HEK293 (cell line): Measurements from ENCODE around the gene TMEM255B.

Experiments used
- RBAK ChIP-seq: fragments of 450-650 bp; formaldehyde crosslinking; IDR thresholded peaks from 2 replicates; pipeline ENCODE4 v1.5.1; 2016; ENCODE audit warnings: missing biosample characterization, missing genetic modification characterization
- SALL2 ChIP-seq: fragments of 450-650 bp; formaldehyde crosslinking; IDR thresholded peaks from 2 replicates; pipeline ENCODE4 v1.5.0; 2017; ENCODE audit warnings: missing biosample characterization, mild to moderate bottlenecking, missing genetic modification characterization, borderline replicate concordance
- ZNF426 ChIP-seq: fragments of 450-650 bp; formaldehyde crosslinking; IDR thresholded peaks from 2 replicates; pipeline ENCODE4 v1.5.1; 2017; ENCODE audit warnings: missing biosample characterization, missing genetic modification characterization, mild to moderate bottlenecking, inconsistent platforms, moderate library complexity
- ZNF529 ChIP-seq: fragments of 450-650 bp; formaldehyde crosslinking; IDR thresholded peaks from 2 replicates; pipeline ENCODE4 v1.5.1; 2017; ENCODE audit warnings: missing genetic modification characterization, missing biosample characterization; ENCODE audit not compliant: insufficient replicate concordance
- ZNF677 ChIP-seq: fragments of 450-650 bp; IDR thresholded peaks from 2 replicates; pipeline ENCODE4 v1.5.0; 2018; ENCODE audit warnings: missing biosample characterization, mild to moderate bottlenecking, missing genetic modification characterization, moderate library complexity
- ZNF768 ChIP-seq: fragments of 450-650 bp; formaldehyde crosslinking; IDR thresholded peaks from 2 replicates; pipeline ENCODE4 v1.5.1; 2018; ENCODE audit warnings: missing biosample characterization, mild to moderate bottlenecking, missing genetic modification characterization
- ZNF843 ChIP-seq: fragments of 450-650 bp; formaldehyde crosslinking; IDR thresholded peaks from 2 replicates; pipeline ENCODE4 v1.5.1; 2016; ENCODE audit warnings: missing biosample characterization, missing genetic modification characterization
- TF ChIP-seq, protein P1 (sequence below): IDR thresholded peaks from 2 replicates; pipeline ENCODE4 v1.6.1; 2011; ENCODE audit warnings: mild to moderate bottlenecking, low read depth, low read length, borderline replicate concordance
- TF ChIP-seq, protein P2 (sequence below): fragments of 450-650 bp; formaldehyde crosslinking; IDR thresholded peaks from 2 replicates; pipeline ENCODE4 v1.5.1; 2016; ENCODE audit warnings: missing biosample characterization, missing genetic modification characterization

DNA sequence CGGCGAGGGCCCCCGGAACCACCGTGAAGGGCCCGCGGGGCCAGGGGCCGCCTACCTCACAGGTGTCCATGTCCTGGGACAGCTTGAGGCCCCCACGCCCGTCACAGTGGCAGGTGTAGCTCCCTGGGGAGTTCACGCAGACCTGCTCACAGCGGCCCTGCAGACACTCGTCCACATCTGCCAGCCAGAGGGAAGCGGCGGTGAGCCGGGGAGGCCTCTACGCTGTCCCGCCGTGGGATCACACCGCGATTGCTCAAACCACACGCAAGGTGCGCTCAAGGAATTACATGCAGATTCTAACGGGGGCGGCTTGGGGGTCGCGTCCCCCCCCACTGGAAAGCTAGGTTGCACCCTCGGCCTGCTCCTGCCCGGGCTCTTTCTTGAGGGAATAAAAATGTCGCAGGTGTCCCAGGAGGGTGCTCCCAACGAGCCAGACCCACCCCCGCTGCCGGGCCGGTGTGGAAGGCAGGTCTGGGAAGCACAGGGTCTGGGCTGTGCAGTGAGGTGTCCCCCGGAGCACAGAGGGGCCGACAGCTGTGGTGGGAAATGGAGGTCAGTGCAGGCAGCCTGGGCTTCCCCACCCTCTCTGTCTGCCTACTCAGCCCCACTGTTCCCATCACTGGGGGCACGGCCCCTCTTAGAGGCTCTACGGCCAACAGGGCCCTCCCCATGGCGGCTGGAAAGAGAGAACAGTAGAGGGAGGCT, 75.6 kb downstream of the TMEM255B start:
- TF ChIP-seq ZNF768 (tag by site-specific recombination) (no peak), ZNF843 (no peak), ZNF677 (tag by site-specific recombination) (no peak), SALL2 (tag by site-specific recombination) (no peak), RBAK (tag by site-specific recombination) (no peak), ZNF529 (tag by site-specific recombination) (no peak), ZNF426 (no peak)
- TF ChIP-seq, protein P1, sequence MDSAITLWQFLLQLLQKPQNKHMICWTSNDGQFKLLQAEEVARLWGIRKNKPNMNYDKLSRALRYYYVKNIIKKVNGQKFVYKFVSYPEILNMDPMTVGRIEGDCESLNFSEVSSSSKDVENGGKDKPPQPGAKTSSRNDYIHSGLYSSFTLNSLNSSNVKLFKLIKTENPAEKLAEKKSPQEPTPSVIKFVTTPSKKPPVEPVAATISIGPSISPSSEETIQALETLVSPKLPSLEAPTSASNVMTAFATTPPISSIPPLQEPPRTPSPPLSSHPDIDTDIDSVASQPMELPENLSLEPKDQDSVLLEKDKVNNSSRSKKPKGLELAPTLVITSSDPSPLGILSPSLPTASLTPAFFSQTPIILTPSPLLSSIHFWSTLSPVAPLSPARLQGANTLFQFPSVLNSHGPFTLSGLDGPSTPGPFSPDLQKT, result no peak
- TF ChIP-seq, protein P2, sequence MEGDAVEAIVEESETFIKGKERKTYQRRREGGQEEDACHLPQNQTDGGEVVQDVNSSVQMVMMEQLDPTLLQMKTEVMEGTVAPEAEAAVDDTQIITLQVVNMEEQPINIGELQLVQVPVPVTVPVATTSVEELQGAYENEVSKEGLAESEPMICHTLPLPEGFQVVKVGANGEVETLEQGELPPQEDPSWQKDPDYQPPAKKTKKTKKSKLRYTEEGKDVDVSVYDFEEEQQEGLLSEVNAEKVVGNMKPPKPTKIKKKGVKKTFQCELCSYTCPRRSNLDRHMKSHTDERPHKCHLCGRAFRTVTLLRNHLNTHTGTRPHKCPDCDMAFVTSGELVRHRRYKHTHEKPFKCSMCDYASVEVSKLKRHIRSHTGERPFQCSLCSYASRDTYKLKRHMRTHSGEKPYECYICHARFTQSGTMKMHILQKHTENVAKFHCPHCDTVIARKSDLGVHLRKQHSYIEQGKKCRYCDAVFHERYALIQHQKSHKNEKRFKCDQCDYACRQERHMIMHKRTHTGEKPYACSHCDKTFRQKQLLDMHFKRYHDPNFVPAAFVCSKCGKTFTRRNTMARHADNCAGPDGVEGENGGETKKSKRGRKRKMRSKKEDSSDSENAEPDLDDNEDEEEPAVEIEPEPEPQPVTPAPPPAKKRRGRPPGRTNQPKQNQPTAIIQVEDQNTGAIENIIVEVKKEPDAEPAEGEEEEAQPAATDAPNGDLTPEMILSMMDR (tag by site-specific recombination), result no peak
